Epithelial cell of prostate (primary cell): ENCODE data around the gene MESP1.
"Not testable (repeated sequence)": the region's sequence is repeated elsewhere in the genome, so short reads cannot be mapped to it uniquely, and the experiment has no call there.

Source experiments
- DNase-seq: peaks from one replicate; pipeline ENCODE4 v3.0.0-alpha.2; 2011; ENCODE audit warnings: low read depth, low spot score
- H3K27ac ChIP-seq: fragments of 450-650 bp; 2 replicates; pipeline ENCODE4 v1.5.1; 2017; ENCODE audit warnings: mild to moderate bottlenecking

MESP1 gene, protein sequence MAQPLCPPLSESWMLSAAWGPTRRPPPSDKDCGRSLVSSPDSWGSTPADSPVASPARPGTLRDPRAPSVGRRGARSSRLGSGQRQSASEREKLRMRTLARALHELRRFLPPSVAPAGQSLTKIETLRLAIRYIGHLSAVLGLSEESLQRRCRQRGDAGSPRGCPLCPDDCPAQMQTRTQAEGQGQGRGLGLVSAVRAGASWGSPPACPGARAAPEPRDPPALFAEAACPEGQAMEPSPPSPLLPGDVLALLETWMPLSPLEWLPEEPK

GRCh38 chr15:89750560-89751542, at the start of gene MESP1:
MESP1 (minus strand) TSS chr15:89751249; CDS start chr15:89751231, 18 bp downstream.
- no peak within 1 kb of the TSS for H3K27ac ChIP-seq
- peak; percentile 43 for DNase-seq

- no peak overlapping the region for H3K27ac ChIP-seq
- no peak for DNase-seq
These were observed 49.0 kb upstream of the MESP1 start for GRCh38 chr15:89799918-89800498.

DNA sequence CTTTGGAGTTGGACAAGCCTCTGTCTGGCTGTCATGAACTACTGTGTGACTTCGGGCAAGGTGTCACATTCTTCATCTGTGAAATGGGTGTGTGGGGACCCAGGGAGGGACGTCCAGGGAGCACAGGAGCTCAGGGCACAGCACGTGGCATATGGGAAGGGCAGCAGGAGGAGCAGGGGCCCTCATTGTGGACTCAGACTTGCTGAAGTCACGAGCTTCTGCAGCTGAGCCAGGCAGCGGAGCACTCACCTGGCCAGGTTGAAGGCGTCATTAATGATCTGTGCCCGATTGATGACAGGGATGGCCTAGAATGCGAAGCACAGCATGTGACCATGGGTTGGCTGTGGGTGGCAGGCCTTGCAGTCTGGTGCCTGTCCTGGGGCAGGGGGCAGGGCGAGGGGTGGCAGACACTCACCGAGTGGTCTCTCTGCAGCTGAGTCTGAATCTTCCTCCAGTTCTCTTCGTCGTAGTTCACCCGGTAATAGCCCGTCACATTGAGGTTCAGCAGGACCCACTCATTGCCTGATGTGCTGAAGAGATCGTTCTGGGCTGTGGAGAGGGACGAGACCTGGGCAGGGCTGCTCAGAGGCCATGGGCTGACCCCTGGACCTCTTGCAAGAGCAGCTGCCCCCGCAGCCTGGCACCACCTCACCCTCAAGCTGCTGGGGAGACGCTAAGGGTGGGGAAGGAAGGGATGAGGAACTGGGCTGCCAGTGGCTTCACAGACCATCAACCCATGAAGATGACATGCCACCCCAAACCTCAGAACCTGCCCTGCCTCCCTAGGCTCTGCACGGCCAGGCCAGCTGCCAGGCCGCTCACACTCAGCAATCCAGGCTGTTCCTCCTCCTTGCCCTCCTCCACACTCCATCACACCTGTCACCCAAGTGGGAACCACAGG, 48.2 kb upstream of the MESP1 start:
- H3K27ac ChIP-seq = no peak overlapping the region
- no peak for DNase-seq

DNA sequence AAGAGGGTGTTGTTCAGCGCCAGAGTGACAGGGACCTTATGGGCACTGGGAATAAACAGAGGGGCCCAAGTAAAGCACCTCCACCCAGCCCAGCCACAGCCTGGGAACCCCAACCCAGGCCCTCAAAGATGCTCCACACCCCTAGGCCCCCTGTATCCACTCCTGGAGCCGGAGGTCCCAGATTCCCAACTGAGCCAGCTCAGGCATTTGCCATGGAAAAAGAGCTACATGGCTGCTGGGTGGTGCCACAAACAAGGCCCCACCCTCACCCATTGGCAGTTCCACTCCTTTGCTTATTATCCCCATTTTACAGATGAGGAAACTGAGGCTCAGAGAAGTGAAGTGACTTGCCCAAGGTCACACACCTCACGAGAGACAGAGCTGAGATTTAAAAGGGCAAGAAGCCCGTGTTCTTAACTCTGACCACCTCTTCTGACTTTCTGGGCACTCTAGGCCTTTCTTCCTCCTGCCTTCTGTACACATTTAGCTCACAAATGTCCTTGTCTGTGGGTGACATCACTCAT, 46.7 kb upstream of the MESP1 start:
- no peak overlapping the region for H3K27ac ChIP-seq
- DNase-seq = no peak

DNA sequence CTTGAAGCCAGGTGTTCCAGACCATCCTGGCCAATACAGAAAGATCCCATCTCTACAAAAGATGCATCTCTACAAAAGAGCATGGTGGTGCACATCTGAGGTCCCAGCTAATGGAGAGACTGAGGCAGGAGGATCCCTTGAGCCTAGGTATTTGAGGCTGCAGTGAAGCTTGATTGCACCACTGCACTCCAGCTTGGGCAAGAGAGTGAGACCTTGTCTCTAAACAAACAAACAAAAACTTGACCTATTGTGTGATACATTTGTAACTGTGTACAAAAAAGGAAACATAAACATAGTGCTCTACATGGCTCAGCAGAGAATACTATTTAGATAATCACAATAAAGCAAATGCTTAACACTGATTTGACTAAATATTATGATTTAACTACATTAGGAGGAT, 44.9 kb upstream of the MESP1 start:
- DNase-seq = no peak
- H3K27ac ChIP-seq = no peak overlapping the region

GRCh38 chr15:89794627-89795241, 43.7 kb upstream of the MESP1 start:
- no peak overlapping the region for H3K27ac ChIP-seq
- DNase-seq = no peak

GRCh38 chr15:89792106-89792805, 41.2 kb upstream of the MESP1 start:
- no peak for DNase-seq
- no peak overlapping the region for H3K27ac ChIP-seq

GRCh38 chr15:89790661-89791060, 39.6 kb upstream of the MESP1 start:
- H3K27ac ChIP-seq = no peak overlapping the region
- DNase-seq = no peak

DNA sequence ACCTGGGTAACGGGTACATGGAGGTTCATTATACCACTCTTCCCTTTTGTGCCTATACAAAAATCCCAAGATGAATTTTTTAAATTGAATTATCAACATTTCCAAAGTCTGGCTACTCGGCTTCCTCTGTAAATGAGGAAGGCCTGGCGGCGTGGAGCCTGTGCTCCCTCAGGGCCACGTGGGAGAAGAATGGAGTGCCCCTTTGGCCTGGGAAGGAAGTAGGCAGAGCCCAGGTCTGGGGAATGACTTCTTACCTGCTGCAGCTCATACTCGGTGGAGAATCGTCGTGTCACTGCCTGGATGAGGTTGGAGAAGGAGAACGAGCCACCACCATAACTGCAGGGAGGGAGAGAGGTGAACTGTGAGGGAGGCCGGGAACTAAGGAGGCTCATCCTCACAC, 39.2 kb upstream of the MESP1 start:
- no peak for DNase-seq
- no peak overlapping the region for H3K27ac ChIP-seq

GRCh38 chr15:89788585-89788984, 37.5 kb upstream of the MESP1 start:
- DNase-seq, H3K27ac ChIP-seq: not testable (repeated sequence)

- no peak overlapping the region for H3K27ac ChIP-seq
- DNase-seq = no peak
These were observed 36.9 kb upstream of the MESP1 start for GRCh38 chr15:89787944-89788343.

- peak overlapping the region; percentile 33 for H3K27ac ChIP-seq
- DNase-seq = no peak
These were observed 34.7 kb upstream of the MESP1 start for GRCh38 chr15:89785774-89786140.

GRCh38 chr15:89785064-89785773, 34.2 kb upstream of the MESP1 start:
- H3K27ac ChIP-seq = peak overlapping the region; percentile 33
- DNase-seq = no peak

DNA sequence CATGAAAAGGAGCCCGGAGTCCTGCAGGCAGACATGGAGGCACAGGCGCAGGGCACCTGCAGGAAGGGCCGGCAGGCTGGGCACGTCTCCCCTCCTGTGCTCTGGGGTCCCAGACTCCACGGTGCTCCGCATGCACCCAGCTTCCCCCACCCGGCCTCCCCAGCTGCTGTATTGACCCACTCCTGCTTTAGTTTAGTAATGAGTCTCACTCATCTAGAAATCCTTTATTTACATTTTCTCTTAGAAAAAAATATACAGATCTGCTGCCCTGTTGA, 33.6 kb upstream of the MESP1 start:
- no peak overlapping the region for H3K27ac ChIP-seq
- DNase-seq = no peak

DNA sequence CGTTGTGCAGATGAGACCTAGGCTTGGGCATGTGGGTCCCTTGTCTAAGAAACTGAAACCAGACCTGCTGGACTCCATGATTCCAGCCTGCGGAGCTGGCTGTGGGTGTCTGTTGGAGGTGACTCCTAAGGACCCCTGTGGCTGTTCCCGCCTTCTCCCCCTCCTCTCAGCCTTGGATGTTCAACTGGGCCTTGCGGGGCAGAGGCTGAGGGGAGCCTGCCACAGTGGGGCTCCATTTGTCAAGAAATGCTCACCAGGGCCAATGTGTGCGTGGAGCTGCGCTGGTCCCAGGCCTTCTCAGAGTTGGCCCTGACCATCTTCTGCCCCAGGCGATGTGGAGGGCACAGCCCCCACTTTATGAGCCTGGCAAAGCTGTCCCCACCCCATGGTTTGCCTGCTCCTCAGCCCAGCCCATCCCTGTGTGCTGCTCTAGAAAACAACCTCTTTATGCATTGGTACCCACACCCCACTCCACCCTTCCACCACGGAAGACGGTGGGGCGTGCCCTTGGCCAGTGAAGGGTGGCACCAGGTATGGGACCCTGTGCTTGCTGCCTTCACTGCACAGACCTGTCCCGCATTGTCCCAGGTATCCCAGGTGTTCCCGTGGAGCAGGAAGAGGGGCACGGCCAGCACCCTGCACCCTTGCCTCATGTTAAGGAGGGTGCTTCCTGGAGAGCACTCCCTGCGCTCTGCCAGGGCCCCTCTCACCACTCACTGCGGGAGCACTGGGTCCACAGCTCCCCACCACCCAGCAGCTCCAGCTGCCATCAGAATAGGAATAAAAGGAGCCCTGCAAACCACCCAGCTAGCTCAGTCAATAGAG, 33.0 kb upstream of the MESP1 start:
- no peak for DNase-seq
- no peak overlapping the region for H3K27ac ChIP-seq

- H3K27ac ChIP-seq = peak overlapping the region; percentile 94
- DNase-seq = no peak
These were observed 32.2 kb upstream of the MESP1 start for GRCh38 chr15:89783111-89783860.

DNA sequence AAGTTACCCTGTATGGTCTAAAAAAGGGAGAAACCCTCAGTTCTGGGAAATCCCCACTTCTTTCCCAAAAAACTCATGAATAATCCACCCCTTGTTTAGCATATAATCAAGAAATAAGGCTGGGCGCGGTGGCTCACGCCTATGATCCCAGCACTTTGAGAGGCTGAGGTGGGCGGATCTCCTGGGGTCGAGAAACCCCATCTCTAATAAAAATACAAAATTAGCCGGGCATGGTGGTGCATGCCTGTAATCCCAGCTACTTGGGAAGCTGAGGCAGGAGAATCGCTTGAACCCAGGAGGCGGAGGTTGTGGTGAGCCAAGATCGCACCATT, 31.5 kb upstream of the MESP1 start:
- peak overlapping the region; percentile 94 for H3K27ac ChIP-seq
- DNase-seq = not testable (repeated sequence)
